K562 (cell line): Measurements from ENCODE around the gene LY6G6C. TPM values are rescaled to one million over a fixed set of nuclear protein-coding genes. Genes with fewer than 3 reads are reported as not detected.

ENCODE experiments used
- CREM ChIP-seq: IDR thresholded peaks from 2 replicates; pipeline ENCODE4 v1.6.1; 2014; ENCODE audit warnings: antibody characterized with exemption, low read depth
- CSDE1 ChIP-seq, 2 experiments: fragments of 450-650 bp; IDR thresholded peaks; 2 replicates each; pipeline ENCODE4 v1.6.1; 2016; ENCODE audit warnings: mild to moderate bottlenecking in 1 of 2
- DACH1 ChIP-seq: fragments of 450-650 bp; IDR thresholded peaks from 2 replicates; pipeline ENCODE4 v1.6.1; 2018; ENCODE audit not compliant: partially characterized antibody
- DMBX1 ChIP-seq: fragments of 250-450 bp; sonication (Bioruptor Pico); IDR thresholded peaks from 2 replicates; pipeline ENCODE4 v1.8.0; 2022; ENCODE audit warnings: inconsistent platforms, mild to moderate bottlenecking, moderate library complexity, borderline replicate concordance
- EGR1 ChIP-seq: fragments of 450-650 bp; conservative IDR thresholded peaks from 2 replicates; pipeline ENCODE4 v1.6.1; 2017; ENCODE audit warnings: mild to moderate bottlenecking
- FOXO4 ChIP-seq: fragments of 450-650 bp; formaldehyde crosslinking; IDR thresholded peaks from 2 replicates; pipeline ENCODE4 v1.4.0; 2020; ENCODE audit warnings: mild to moderate bottlenecking, moderate library complexity
- HSF4 ChIP-seq: fragments of 250-450 bp; sonication (Bioruptor Pico); IDR thresholded peaks from 2 replicates; pipeline ENCODE4 v2.1.2; 2022; ENCODE audit warnings: mild to moderate bottlenecking, moderate library complexity, borderline replicate concordance
- ILF3 ChIP-seq: fragments of 450-650 bp; IDR thresholded peaks from 2 replicates; pipeline ENCODE4 v1.6.1; 2018; ENCODE audit warnings: antibody characterized with exemption, mild to moderate bottlenecking, moderate library complexity, borderline replicate concordance
- IRF9 ChIP-seq: fragments of 450-650 bp; IDR thresholded peaks from 2 replicates; pipeline ENCODE4 v1.6.1; 2016; ENCODE audit warnings: missing biosample characterization, missing genetic modification characterization
- PTRF ChIP-seq: fragments of 450-650 bp; IDR thresholded peaks from 2 replicates; pipeline ENCODE4 v1.6.1; 2016; ENCODE audit warnings: mild to moderate bottlenecking, missing genetic modification characterization, missing compliant biosample characterization
- RFX7 ChIP-seq: fragments of 250-450 bp; sonication (Bioruptor Pico); IDR thresholded peaks from 2 replicates; pipeline ENCODE4 v1.5.1; 2021; ENCODE audit warnings: mild to moderate bottlenecking
- RNF2 ChIP-seq: sonication (generic); IDR thresholded peaks from 2 replicates; pipeline ENCODE4 v1.6.1; 2016
- SREBF2 ChIP-seq: sonication (generic); formaldehyde crosslinking; IDR thresholded peaks from 2 replicates; pipeline ENCODE4 v1.4.0; 2020; ENCODE audit warnings: mild to moderate bottlenecking, missing genetic modification reagents
- ZBTB9 ChIP-seq: fragments of 450-650 bp; formaldehyde crosslinking; IDR thresholded peaks from 2 replicates; pipeline ENCODE4 v1.4.0; 2020; ENCODE audit warnings: mild to moderate bottlenecking, moderate library complexity
- ZNF24 ChIP-seq: fragments of 450-650 bp; IDR thresholded peaks from 2 replicates; pipeline ENCODE4 v1.6.1; 2016
- ZNF263 ChIP-seq: sonication (generic); formaldehyde crosslinking; IDR thresholded peaks from 2 replicates; pipeline ENCODE4 v1.8.0; 2022; ENCODE audit warnings: mild to moderate bottlenecking, missing genetic modification reagents, borderline replicate concordance
- polyA plus RNA-seq, 8 experiments: library from polyadenylated mRNA; depleted of rRNA in 4 of 8; stranded (reverse) in 5 of 8; unstranded in 3 of 8; fragments of >200 nt; fragmentation: Nextera tagmentation in 2 of 8; fragmentation: Illumina TruSeq in 1 of 8; extraction: Ambion mirVana in 2 of 8; extraction: Trizol in 1 of 8; gene quantifications; 2 replicates each; pipeline versions ENCODE4 v1.2.1 to v1.2.3, GENCODE V29; 2011 to 2014; ENCODE audit warnings: inconsistent platforms in 1 of 8, missing spikeins in 1 of 8
- total RNA-seq, 7 experiments: library from RNA; depleted of rRNA in 6 of 7; stranded (reverse); fragments of >200 nt in 6 of 7; fragmentation: Illumina TruSeq in 2 of 7; extraction: Trizol in 2 of 7; gene quantifications; 2 replicates each; pipeline versions ENCODE4 v1.2.1 to v1.2.3, GENCODE V29; 2011 to 2021; ENCODE audit warnings: low replicate concordance in 1 of 7
- TF ChIP-seq, protein P1 (sequence below): fragments of 200-800 bp; sonication (Bioruptor generic); IDR thresholded peaks from 2 replicates; pipeline ENCODE4 v1.6.1; 2017; ENCODE audit warnings: missing genetic modification characterization, missing compliant biosample characterization
- TF ChIP-seq, protein P2 (sequence below): sonication (generic); formaldehyde crosslinking; IDR thresholded peaks from 2 replicates; pipeline ENCODE4 v1.4.0; 2020; ENCODE audit warnings: mild to moderate bottlenecking, missing genetic modification reagents
- TF ChIP-seq, protein P3 (sequence below): sonication (generic); formaldehyde crosslinking; IDR thresholded peaks from 2 replicates; pipeline ENCODE4 v1.8.1; 2023; ENCODE audit warnings: mild to moderate bottlenecking, missing genetic modification reagents

LY6G6C gene
- total and polyA plus RNA-seq, 9 of the 15 experiments (the other 6 are each of a cell fraction or from before 2014, with no cell fraction given), result 0.06 to 0.20 TPM; not detected in 7

- TF ChIP-seq ILF3, result no peak
- TF ChIP-seq EGR1, result no peak
- TF ChIP-seq RNF2, result no peak
- no peak for TF ChIP-seq RFX7
- TF ChIP-seq CSDE1 (IDR thresholded peaks at IDR 0.05), result no peak
- no peak for TF ChIP-seq ZBTB9 (CRISPR knock-in tag)
- peak; percentile 74 for TF ChIP-seq ZNF263
- no peak for TF ChIP-seq SREBF2
- TF ChIP-seq CREM, result peak; percentile 74
- TF ChIP-seq, protein P1, sequence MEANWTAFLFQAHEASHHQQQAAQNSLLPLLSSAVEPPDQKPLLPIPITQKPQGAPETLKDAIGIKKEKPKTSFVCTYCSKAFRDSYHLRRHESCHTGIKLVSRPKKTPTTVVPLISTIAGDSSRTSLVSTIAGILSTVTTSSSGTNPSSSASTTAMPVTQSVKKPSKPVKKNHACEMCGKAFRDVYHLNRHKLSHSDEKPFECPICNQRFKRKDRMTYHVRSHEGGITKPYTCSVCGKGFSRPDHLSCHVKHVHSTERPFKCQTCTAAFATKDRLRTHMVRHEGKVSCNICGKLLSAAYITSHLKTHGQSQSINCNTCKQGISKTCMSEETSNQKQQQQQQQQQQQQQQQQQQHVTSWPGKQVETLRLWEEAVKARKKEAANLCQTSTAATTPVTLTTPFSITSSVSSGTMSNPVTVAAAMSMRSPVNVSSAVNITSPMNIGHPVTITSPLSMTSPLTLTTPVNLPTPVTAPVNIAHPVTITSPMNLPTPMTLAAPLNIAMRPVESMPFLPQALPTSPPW (CRISPR knock-in tag), result peak; percentile 63
- TF ChIP-seq, protein P2, sequence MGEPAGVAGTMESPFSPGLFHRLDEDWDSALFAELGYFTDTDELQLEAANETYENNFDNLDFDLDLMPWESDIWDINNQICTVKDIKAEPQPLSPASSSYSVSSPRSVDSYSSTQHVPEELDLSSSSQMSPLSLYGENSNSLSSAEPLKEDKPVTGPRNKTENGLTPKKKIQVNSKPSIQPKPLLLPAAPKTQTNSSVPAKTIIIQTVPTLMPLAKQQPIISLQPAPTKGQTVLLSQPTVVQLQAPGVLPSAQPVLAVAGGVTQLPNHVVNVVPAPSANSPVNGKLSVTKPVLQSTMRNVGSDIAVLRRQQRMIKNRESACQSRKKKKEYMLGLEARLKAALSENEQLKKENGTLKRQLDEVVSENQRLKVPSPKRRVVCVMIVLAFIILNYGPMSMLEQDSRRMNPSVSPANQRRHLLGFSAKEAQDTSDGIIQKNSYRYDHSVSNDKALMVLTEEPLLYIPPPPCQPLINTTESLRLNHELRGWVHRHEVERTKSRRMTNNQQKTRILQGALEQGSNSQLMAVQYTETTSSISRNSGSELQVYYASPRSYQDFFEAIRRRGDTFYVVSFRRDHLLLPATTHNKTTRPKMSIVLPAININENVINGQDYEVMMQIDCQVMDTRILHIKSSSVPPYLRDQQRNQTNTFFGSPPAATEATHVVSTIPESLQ (CRISPR knock-in tag), result no peak
- 0 out of 2 replicates have a peak, but pooled peaks have one; percentile 59 for TF ChIP-seq DMBX1 (CRISPR knock-in tag)
- TF ChIP-seq, protein P3, sequence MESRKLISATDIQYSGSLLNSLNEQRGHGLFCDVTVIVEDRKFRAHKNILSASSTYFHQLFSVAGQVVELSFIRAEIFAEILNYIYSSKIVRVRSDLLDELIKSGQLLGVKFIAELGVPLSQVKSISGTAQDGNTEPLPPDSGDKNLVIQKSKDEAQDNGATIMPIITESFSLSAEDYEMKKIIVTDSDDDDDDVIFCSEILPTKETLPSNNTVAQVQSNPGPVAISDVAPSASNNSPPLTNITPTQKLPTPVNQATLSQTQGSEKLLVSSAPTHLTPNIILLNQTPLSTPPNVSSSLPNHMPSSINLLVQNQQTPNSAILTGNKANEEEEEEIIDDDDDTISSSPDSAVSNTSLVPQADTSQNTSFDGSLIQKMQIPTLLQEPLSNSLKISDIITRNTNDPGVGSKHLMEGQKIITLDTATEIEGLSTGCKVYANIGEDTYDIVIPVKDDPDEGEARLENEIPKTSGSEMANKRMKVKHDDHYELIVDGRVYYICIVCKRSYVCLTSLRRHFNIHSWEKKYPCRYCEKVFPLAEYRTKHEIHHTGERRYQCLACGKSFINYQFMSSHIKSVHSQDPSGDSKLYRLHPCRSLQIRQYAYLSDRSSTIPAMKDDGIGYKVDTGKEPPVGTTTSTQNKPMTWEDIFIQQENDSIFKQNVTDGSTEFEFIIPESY (CRISPR knock-in tag), result peak; percentile 3; the same call in 1 of the 2 replicates
- no peak for TF ChIP-seq IRF9 (tag)
- no peak for TF ChIP-seq ZNF24
- no peak for TF ChIP-seq FOXO4 (CRISPR knock-in tag)
- no peak for TF ChIP-seq DACH1
- no peak for TF ChIP-seq HSF4
- no peak for TF ChIP-seq PTRF (tag)
Observed at GRCh38 chr6:31680226-31681134, 41.1 kb downstream of the LY6G6C start, which contains the start of gene LY6G5C (continued).
